NCI-H1105 (cell line): Measurements from ENCODE around the gene KREMEN2.
A peak's percentile ranks its signal among the peaks of the same experiment; 100 is the strongest.

Source experiments
- DNase-seq: peaks from one replicate; lab custom pipeline; 2025; lab: John Stamatoyannopoulos, UW

Gene KREMEN2

GRCh38 chr16:2977440-2977839 is 13.4 kb downstream of the KREMEN2 start:
- DNase-seq, result peak; percentile 73

- DNase-seq, result no peak
Measured at GRCh38 chr16:2979669-2980226, 15.7 kb downstream of the KREMEN2 start.

DNA sequence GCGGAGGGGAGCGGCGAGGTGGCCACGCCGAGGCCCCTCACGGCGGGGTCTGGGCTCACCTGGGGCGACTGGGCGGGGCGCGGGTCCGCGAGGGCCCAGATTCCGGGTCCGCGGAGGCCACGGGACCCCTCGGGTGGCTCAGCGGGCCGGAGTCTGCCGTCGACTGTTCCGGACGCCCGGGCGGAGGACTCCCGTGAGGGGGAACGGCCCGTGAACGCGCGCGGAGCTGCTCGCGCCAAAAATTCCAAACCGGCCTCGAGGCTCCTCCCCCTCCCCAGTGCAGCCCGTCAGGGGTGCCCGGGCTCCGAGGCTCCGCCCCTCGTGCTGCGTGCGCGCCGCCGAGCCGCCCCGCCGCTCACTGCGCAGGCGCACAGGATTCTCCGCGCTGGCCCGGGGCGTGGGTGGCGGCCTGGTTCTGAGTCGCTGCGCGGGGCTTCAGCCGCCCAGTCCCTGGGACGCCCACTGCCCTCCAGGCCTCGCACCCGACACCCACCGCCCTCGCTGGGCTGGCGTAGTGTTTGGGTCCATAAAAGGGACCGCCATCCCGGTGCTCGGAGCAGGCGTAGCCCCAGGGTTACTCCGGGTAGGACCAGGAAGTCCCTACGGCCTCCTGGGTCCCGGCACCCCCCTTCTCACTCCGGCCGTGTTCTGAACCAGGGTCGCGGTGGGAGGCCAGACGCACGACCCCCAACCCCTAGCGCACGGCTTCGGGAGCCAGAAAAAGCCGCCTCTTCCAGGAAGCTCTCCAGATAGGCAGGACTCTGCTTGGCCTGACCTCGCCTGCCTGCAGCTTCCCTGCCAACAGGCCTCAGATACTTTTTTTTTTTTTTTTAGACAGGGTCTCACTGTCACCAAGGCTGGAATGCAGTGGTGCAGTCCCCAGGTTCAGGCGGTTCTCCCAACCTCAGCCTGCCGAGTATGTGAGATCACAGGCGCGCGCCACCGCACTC is 16.4 kb downstream of the KREMEN2 start, which contains the start of gene PKMYT1:
PKMYT1 (minus strand) TSS at position 220 of the 950 bp plus-strand sequence. CDS start 789 bp downstream, outside the sequence.
- DNase-seq, result peak; percentile 61

- no peak for DNase-seq
Measured at GRCh38 chr16:2981177-2981898, 17.3 kb downstream of the KREMEN2 start.

- no peak for DNase-seq
Measured at GRCh38 chr16:2981899-2982250, 17.8 kb downstream of the KREMEN2 start.

- DNase-seq, result no peak
Measured at GRCh38 chr16:2982402-2982801, 18.3 kb downstream of the KREMEN2 start.

DNA sequence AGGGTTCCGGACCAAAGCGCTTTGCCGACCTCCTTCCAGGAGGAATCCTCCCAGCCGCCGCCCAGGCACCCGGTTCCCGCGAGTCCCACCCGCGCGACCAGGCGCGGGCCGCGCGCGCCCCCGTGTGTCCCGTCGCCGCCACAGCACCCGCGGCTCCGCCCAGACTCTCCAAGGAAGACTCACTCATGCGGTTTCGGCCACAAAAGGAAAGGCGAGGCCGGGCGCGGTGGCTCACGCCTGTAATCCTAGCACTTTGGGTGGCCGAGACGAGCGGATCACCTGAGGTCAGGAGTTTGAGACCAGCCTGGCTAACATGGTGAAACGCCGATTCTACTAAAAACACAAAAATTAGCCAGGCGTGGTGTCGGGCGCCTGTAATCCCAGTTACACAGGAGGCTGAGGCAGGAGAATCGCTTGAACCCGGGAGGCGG is 19.6 kb downstream of the KREMEN2 start:
- DNase-seq, result no peak

GRCh38 chr16:2985462-2985861 is 21.4 kb downstream of the KREMEN2 start:
- no peak for DNase-seq

DNA sequence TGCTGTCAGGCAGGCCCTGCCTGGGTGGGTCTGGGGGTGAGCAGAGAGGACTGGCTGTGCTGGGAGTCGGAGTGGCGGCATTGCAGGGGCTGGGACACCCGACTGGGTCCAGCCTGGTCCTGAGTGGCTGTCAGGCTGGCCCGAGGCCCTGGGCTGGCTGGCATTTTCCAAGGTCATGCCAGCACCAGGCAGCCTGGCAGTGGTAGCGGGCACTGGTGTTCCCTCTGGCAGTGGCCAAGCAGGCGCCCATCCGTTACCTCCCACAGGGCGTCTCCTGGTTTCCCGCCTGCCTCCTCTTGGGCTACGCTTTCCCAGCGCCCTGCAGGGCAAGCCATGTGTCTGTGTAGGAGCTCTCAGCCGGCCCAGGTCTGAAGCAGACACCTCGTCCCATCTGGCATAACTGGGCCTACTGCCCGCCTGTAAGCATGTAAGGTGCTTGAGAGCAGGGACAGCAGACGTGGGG is 21.8 kb downstream of the KREMEN2 start:
- no peak for DNase-seq

DNA sequence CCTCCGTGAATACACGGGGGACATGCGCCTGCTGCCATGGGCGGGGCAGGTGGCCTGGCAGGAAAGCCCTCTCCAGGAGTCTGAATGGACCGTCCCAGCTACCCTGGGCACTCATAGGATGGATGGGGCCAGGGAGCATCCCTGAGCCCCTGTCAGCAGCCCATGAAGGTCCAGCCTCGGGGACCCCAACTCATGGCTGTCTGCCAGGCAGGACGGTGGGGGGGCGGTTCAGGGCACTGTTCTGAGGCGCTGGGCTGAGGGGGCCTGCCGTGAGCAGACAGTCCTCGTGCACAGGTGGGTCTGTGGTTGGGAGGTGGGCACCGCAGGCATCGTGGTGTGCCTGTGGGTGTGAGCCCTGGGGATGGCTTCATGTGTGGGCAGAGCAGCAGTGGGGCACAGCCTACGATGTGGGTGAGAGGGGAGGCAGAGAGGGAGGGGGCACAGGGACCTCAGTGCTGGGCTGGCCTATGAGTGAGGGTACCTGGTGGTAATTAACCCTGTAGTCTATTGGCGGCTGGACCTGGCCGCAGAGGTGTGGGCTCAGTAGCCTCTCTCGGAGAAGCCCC is 22.6 kb downstream of the KREMEN2 start:
- DNase-seq, result no peak

DNA sequence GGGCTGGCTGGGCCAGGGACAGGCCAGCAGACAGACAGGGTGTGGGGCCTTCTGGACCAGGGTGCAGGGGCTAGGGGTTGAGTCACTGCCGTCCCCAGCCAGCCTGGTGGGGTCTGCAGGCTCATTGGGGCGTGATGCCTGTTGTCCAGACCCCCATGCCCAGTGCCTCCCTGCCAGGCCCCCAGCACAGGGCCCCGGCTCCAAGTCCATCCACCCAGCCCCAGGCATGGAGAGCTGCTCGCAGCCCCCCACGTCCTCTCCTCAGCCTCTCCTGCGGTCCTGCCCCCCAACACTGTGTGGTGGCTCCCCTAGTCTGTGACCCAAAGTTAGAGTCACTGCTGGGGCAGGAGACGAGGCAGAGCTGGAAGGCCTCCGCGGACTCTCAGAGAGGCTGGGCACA is 23.2 kb downstream of the KREMEN2 start:
- DNase-seq, result no peak

DNA sequence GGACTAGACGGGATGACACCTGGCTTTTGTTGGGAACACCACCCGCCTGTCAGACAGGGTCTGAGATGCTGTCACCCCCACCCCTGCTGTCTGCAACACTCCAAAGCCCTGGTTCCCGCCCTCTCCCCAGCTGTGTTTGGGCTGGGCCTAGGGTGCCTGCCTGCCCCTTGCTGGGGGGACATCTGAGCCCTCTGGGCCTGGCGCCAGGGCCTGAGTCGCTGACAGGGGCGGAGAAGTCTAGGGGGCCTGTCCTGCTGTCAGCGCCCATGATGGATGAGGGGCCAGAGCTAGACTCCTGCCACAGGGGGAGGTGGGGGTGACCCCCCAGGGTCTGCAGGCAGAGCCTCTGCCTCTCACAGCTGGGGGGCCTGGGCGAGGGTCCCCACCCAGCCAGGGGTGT is 23.8 kb downstream of the KREMEN2 start:
- DNase-seq, result no peak

GRCh38 chr16:2988590-2989099 is 24.6 kb downstream of the KREMEN2 start:
- no peak for DNase-seq

DNA sequence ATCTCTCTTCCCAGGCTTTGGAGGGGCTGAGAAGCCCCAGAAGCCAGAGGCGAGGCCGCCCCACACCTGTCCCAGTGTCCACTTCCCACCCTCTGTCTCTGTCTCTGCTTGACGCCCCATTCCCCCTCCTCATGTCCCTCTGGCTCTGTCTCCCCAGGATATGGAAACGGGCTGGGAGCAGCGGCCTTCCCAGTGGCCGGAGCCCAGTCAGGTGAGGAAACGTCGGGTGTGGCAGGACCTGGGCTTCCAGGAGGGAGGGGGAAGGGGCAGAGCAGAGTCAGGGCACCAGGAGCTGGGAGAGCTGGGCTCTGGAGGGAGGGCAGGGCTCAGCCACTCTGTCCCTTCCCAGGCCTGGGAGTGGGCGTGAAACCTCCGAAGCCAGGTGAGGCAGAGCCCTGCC is 26.8 kb downstream of the KREMEN2 start:
- no peak for DNase-seq

DNA sequence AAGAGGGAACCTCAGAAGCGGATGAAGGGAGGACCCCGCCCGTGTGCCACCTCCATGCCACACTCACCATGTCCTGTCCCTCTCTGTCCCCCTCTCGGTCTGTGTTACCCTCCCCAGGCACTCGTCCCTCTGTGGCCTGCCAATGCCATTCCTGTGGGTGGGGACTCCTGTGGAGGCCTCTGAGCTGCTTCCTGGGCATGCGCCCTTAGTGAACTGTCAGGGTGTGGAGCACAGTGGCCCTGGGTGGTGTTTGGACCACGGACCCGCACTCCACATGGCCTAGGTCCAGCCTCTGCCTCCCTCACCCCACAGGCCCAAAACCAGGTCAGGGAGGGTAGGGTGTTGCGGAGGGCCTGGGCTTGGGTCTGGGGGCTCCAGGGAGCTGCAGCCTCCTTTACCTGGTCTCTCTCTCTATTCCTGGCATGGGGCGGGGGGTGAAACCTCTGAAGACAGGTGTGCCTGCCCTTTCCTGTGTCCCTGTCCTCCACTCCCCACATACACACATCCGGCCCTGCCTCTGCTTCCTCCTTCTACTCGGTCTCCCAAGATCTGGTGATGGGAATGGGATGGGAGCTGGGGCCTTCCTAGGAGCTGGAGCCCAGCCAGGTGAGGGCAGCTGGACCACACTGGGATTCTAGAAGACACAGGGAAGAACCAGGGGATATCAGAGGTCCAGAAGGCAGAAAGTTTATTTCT is 27.6 kb downstream of the KREMEN2 start:
- no peak for DNase-seq

DNA sequence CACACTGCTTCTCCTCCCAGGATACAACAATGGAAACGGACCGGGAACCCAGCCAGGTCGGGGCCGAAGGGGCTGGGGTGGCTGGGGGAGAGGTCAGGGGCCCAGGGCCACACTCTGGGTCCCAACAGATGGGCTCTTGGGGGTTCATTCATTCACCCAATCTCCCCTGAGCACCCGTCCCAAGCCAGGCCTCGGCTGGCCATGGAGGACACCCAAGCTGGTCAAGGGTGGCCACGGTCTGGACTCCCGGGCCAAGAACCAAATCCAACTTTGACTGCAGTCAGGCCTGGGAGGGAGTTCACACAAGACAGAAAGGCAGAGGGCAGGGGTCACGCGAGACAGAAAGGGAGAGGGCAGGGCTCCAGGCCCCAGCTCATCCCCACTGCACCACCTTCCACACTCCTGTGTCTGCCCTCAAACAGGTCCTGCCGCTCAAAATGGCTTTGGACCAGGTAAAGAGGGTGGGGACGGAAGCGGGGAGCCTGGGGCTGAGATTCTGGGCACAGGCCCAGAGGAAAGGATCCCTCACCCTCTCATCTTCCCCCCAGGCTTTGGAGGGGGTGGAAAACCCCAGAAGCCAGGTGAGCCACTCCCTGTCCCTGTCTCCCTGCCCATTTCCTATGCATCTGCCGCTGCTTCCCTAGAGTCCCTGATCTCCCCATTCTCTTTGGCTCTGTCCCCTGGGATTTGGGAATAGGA is 28.5 kb downstream of the KREMEN2 start:
- no peak for DNase-seq

- DNase-seq, result no peak
Measured at GRCh38 chr16:2996298-2996697, 32.2 kb downstream of the KREMEN2 start.

DNA sequence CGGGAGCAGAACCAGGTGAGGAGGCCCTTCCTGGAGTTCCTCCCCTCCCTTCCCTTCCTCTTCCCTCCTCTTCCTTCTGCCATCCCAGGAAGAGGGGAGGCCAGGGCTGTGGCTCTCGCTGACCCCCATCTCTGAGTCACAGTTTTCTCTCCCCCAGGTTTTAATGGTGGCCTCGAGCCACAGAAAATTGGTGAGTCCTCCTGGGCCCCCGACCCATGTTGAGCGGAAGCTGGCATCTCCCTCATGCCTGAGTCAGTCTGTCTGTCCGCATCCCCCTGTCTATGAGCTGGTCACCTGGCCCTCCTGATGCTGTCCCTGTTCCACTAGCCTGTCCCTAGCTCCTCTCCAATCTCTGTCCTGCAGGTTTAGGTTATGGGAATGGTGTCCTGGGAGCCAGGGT is 35.9 kb downstream of the KREMEN2 start:
- DNase-seq, result no peak

DNA sequence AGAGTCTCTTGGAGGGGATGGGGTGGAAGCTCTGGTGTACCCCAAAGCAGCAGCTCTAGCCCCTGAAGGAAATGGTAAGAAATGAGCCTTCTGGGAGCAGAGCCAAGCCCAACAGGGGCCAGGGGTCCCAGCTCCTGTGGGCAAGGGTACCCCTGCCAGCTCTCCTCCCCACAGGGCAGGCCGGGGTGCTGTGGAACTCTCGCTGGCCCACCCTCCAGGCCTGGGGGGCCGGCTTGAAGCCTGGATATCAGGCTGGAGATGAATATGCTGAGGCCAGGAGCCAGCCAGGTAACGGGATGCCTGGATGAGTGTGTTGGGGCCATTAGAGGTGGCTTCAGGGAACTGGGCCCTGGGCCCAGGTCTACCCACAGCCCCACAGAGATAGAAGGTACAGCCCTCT is 36.5 kb downstream of the KREMEN2 start:
- DNase-seq, result no peak

DNA sequence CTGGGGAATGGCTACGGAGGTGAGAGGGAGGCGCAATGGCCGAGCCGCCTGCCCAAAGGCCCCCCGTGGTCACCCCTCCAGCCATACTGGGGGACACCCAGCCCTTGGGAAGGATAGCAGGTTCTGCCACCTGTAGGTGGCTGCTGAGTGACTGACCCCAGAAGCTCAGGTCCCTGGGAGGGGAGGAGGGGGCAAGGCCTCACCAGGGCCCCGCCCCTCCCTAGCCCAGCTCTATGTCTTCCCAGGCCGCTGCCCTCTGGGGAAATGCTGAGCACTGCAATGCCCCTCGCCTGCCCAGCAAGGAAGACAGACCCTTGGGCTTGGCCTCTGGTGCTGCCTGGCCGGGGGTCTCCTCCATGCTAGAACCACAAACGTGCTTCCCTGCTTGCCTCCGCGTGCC is 37.2 kb downstream of the KREMEN2 start:
- DNase-seq, result no peak
